Right lobe of liver (tissue), 4 donors: ENCODE data around the gene KLF11.

Experiments used
- CTCF ChIP-seq, 4 donors: fragments of 200-600 bp in 3 of 4; fragments of 450-650 bp in 1 of 4; IDR thresholded peaks; one replicate each; pipeline versions ENCODE4 v1.5.1 to v1.8.0; 2016 to 2022; ENCODE audit warnings: antibody characterized with exemption in 4 of 4, mild to moderate bottlenecking in 2 of 4
- POLR2A ChIP-seq: fragments of 450-650 bp; IDR thresholded peaks from one replicate; pipeline ENCODE4 v1.6.1; 2017; ENCODE audit warnings: antibody characterized with exemption, mild to moderate bottlenecking
- donor health status: DM: no; HTN: no; CAD: no.
- donor health status: DM: no; HTN: no; CAD: no.
- donor health status: DM: no; HTN: yes; CAD: no.

- TF ChIP-seq CTCF (IDR thresholded peaks at IDR 0.05) (peak in 3 of 4 donors; percentile 15 to 34 (median 18)), POLR2A (no peak)
Measured at GRCh38 chr2:10039658-10040410, 3.5 kb upstream of the KLF11 start.
